GM21737 (cell line): ENCODE data around the gene ZFYVE21.
A peak's percentile ranks its signal among the peaks of the same experiment; 100 is the strongest.

Experiments used
- ATAC-seq: cut with Tn5 transposase; IDR thresholded peaks from one replicate; pipeline ENCODE4 v1.9.1; 2021; ENCODE audit warnings: mild to moderate bottlenecking, moderate library complexity; ENCODE audit not compliant: unreplicated experiment

Gene ZFYVE21

DNA sequence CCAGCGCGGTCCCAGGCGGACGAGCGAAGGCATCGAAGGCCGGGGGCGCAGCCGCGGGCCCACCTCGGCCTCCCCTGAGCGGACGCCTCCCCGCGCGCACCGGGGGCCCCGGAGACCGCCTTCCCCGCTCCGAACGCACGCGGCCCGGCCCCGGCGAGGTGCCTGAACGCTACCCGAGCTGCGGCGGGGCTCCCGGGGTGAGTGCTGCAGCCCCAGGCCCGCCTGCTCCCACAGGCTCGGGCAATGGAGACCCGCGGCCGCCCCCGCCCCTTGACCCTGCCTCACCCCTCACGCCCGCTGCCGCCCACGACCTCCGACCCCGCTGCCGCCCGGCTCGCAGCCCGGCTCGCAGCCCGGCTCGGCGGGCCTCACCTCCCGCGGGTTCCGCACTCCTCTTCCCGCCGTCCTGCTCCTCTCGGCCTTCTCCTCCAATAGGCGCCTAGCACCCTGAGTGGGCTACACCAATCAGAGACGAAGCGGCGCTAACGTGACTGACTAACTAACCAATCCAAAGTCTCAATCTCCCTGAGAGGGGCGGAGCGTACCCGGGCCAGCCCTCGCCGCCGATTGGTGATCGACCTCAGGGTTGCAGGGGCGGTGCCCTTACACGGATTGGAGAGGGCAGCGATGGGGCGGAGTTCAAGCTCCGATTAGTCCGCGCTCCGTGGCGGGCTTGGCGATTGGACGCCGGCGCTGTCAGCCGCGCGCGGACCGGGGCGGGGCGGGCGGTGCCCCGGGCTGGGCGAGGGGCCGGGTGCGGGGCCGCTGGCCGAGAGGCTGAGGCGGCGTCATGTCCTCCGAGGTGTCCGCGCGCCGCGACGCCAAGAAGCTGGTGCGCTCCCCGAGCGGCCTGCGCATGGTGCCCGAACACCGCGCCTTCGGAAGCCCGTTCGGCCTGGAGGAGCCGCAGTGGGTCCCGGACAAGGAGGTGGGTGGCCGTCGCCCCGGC, at the start of gene ZFYVE21, which contains the start of gene XRCC3:
TSS of gene ZFYVE21 (plus strand) at position 759 of the 949 bp plus-strand sequence. CDS start at position 791, 32 bp downstream.
TSS of gene XRCC3 (minus strand) at position 400 of the 949 bp plus-strand sequence. CDS start 4,364 bp downstream, outside the sequence.
- peak; percentile 90 for ATAC-seq

DNA sequence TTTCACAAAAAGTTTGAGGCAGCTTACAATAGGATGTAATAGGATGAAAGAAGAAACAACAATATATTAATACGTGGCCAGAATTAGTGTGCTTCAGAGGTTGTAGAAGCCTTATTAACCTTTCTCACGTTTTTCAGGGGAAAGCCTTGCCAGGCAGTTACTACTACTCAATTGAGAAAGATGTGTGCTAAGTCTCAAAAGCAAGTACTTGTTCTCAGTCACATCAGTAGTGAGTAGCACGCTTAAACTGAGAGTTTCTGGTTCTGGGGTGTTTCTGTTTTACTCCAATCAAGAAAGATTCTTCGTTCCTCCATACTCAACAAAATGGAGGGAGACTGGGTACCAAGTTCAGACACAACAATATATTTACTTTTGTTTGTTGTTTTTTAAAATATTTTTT, 47.9 kb upstream of the ZFYVE21 start:
- ATAC-seq, result no peak

DNA sequence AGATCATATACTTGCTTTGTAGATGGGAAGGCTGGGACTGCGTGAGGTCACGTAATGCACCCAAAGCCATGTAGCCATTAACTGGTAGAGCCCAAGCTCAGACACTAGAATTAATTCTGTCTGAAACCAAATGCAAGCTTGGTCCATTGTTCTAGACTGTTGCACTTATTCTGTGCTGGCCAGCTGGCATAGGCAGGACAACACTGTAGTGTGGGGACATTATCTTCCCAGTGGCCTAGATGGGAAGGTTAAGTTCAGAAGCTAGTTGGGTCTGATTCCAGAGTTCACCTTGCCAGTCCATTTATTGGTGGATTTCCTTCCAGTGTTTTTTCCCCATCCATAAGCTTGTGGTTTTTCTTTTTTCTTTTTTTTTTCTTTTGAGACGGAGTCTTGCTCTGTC, 47.5 kb upstream of the ZFYVE21 start:
- no peak for ATAC-seq

DNA sequence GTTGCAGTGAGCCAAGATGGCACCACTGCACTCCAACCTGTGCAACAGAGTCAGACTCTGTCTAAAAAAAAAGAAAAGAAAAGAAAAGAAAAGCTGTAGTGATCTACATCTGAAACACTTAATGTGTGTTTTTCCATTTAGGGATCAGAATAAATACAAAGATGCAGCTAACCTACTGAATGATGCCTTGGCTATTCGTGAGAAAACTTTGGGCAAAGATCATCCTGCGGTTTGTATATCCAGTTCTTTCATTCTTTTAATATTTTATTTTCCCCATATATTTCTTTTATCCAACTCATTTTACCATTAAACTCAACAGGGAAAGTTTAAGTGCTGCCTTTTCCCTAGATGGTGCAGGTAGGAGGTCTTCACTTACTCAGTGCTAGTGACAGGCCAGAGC, 46.2 kb upstream of the ZFYVE21 start:
- ATAC-seq, result no peak

DNA sequence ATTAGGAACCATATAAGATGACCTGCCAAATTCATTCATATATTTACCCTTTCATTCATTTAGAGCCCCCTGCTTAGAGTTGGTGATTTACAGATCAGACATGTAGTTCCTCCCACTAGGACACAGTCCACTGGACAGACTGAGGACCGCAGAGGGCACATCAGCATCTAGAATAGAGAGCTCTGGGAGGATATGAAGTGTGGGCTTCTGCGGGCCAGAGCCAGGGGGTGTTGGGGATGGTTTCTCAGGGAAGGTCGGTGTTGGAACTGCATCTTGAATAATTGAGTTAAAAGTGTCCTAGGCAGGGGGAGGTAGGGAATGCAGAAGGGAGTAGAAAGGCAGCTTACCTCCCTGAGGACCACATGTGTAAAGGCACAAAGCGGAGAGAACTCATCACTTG, 43.7 kb upstream of the ZFYVE21 start:
- no peak for ATAC-seq

DNA sequence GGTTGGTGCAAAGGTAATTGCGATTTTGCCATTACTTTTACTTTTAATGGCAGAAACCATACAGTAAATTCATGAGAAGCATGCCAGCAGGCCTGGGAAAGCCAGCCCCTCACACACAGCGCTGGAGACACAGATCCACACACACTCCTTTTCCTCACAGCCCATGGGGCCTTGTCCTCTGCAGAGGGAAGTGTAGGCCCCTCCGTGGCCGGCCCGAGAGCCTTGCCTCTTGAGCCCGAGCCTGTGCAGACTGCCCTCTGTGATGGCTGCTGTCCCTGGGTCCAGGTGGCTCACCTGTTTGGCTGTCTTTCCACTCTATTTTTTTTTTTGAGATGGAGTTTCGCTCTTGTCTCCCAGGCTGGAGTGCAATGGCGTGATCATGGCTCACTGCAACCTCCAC, 39.7 kb upstream of the ZFYVE21 start:
- no peak for ATAC-seq

DNA sequence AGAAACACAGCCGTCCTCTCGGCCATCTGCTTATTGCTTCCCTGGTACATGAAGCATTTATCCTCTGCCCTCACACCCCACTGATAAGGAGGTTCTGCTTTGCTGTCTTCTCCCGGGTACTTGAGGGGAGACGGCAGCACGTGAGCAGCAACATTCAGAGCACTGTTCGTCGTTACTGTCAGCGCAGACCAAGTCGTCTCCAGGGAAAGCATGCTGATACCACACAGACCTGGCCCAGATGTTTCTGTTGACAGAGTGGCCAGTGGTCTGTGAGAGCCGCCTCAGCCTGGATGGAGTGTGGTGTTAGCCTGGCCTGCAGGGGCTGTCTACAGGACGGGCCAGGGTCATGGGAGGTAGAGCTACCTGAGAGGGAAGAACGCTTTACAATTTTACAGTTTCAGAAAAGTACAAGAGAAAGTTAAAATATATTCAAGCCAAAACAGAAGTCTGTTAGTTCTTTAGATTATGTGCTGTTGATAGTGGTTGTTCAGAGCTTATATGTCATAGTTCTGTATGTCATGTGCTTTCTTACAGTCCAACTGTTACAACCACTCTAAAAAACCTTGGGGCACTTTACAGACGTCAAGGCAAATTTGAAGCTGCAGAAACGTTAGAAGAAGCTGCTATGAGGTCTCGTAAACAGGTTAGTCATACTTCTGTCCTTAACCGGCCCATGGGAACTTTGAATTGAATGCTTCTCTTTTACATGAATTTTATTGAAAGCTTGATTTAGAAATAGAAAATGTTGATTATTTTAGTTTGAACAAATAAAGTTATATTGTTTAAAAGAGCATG, 38.5 kb upstream of the ZFYVE21 start:
- no peak for ATAC-seq

DNA sequence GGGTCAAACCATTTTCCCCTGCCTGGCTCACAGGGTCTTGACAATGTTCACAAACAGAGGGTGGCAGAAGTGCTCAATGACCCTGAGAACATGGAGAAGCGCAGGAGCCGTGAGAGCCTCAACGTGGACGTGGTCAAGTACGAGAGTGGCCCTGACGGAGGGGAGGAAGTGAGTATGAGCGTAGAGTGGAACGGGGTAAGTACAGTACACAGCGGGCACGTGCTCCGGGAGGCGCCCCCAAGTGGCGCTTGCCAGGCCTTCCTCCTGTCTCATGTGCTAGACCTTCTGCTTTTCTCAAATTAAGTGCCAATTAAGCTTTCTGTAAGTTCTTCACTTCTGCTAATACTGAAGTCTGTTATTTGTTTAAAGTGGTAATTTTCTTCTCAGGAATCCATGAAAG, 36.3 kb upstream of the ZFYVE21 start:
- peak; percentile 75 for ATAC-seq

DNA sequence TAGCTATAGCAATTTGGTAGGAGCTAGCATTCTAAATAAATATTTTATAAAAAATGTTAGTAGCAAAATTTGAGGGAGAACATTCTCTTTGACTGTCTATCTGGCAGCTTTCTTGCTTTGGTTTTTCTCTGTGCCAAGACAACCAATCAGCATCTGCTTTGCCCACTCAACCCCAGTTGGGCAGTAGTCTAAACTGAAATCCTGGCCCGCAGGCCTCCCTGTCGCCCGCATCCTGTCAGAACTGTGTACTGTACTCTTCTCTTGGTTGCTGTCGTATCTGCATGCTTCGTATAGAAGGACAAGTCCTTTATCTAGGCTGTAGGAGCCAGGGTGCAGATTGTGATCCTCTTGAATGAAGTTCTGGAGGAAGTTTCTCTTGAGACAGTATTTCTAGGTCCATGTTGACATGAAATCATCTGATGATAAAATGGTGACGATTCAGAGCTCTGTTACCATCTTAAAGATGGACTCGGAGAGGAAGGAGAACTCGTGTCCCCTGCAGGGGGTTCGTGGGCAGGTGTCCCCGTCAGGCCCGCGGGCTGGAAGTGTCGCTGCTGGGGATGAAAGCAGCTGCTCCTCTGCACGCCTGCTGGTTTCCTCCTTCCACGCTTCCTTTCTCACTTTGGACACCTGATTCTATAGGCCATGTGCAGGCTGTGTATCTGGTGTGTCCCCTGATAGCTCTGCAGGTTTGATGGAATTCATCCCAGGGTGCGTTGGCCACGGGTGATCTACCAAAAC, 34.9 kb upstream of the ZFYVE21 start:
- ATAC-seq, result no peak

DNA sequence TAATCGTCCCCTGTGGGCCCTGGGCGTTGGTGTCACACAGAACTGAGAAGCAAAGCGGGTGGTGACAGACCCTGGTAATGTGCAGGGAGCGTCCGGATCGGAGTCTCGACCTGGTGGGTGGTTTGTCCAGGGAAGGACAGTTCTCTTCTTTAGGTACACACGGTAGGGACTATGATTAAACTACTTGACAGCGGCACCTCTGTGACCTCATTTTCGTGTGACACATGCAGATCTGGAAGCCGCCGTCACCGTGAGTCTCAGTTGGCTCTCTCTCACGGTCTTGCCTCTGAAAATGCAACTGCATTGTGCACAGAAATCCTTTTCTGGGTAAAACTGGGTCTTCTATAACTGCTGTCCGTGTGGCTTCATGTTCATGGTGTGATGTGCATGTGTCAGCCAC, 32.5 kb upstream of the ZFYVE21 start:
- ATAC-seq, result no peak

DNA sequence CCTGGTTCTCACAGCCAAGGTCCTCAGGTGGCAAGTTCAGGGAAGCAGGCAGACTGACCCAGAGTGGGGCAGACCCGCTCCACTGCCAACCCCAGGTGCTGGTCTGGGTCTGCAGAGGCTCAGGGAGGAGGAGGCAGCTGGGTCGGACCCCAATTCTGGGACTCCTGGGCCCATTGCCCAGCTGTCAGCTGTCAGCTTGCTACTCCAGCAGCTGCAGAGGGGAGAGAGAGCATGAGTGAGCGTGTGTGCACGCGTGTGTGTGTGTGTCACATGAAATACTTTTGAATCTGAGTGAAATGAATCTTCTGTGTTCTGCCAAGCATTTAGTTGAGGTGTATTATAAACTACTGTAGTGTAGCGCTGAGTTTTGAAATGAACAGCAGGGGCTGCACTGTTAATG, 31.1 kb upstream of the ZFYVE21 start:
- no peak for ATAC-seq

DNA sequence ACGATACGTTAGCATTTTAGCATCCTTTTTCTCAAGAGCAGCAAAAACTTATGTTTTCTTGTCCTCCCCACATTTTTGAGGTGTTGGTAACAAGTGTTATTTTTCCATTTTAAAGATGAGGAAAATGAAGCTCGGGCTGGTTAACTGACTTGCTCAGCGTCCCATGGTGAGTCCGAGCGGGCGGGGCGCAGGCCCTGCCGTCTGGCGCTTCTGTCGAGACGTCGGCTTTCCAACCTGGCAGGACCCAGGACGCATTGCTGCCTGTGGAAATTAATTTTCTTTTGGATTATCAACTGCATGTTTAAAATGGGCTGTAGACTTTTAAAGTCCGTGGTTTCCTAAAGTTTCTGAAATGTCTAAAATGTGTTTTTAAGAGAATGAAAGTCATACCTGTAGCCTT, 30.7 kb upstream of the ZFYVE21 start:
- ATAC-seq, result no peak

DNA sequence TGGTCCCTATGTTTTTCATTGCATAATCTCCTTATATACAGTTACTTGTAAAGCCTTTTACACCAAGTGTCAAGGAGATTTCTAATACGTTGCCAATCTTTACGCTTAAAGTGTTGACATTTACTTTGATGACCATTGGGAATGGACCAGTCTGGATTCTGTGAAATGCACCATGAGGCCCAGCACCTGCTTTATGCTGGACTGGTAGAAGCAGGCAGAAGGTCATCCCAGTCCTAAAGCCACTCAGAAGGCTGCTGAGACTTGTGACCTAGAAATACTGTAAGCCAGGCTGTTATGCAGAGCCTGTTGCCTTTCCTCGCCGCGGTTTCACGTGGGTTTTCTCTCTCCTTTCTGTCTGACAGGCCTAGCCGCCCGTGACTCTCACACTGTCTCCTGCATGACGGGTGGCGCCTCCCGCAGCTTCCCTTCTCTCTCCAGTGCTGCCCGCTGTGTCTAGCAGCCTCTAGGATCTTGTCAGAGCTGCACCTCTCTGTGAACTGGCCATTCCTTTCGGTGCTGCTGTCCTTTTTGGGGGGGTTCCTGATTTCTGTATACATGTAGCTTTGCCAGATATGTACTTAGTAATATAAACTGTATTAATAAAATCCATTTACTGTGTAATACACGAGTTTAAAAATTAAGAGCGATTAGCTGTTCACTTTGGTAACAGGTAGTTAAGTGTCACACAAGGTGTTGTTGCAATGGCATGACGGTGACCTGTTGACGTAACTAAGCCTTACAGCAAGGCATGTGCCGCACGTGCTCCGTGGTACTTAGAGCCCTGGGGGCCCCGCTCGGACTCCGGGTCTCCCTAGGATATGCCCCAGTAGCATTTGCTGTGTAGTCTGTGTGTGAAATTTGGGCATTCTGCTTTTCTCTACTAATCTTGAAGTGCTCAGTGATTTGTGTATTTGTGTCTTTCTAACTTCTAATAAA, 30.1 kb upstream of the ZFYVE21 start:
- no peak for ATAC-seq

DNA sequence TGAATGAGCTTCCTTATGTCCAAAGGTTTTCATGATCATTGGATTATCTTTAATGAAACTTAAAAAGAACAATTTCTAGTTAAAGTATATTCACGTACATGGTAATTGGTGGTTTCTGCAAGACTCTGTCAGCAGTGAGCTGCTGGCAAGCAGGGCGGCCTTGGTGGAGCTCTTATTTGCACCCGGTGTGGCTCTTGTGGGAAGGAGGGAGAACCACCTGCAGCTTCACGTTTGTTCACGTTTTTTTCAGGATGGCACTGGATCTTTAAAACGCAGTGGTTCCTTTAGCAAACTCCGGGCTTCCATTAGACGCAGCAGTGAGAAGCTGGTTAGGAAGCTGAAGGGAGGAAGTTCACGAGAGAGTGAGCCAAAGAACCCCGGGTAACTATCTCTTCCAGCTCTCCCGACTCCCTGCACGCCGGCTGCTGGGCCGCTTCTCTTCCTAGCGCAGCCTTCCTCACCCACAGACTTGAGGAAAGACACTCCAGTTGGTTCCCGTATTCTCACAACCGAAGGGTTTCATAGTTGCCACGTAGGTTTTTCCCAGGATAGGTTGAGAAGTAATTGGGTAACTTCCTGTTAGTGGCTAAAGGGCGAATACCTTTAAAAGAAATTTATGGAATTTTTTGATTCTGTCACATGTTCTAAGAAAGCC, 28.7 kb upstream of the ZFYVE21 start:
- ATAC-seq, result no peak

DNA sequence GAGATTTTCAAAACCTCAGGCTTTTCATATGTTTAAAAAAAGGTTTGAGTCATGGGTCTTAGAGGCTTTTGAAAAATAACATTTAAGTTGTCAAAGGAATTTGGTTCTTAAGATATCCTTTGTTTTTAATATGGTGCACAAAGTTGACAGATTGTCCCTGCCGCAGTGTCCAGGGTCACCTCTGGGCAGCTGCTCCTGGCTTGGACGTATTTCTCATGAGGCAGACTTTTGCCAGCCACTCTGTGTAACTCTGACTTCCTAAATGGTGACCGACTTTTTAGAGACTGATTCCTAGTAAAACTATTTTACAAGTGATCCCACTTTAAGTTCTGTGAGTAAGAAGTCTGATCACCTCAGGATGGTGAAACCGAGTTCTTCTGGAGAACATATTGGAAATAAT, 27.9 kb upstream of the ZFYVE21 start:
- ATAC-seq, result no peak

DNA sequence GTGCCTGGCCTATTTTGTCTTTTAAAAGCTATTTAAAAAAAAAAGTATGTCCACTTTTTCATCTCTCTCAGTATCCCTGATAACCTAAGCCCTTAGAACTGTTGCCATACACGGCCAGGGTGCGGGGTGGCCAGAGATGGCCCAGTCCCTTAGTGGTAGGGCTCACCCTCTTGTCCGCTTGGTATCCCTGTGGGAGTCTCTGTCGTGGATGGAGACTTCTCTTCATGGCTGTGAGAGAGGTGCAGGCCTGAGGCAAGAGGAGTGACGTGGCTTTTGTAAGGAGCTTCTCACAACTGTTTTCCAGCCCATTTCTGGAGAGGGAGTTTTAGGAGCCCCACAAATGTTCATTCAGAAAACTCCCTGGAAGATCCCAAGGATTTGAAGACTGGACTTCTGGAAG, 27.2 kb upstream of the ZFYVE21 start:
- ATAC-seq, result no peak

DNA sequence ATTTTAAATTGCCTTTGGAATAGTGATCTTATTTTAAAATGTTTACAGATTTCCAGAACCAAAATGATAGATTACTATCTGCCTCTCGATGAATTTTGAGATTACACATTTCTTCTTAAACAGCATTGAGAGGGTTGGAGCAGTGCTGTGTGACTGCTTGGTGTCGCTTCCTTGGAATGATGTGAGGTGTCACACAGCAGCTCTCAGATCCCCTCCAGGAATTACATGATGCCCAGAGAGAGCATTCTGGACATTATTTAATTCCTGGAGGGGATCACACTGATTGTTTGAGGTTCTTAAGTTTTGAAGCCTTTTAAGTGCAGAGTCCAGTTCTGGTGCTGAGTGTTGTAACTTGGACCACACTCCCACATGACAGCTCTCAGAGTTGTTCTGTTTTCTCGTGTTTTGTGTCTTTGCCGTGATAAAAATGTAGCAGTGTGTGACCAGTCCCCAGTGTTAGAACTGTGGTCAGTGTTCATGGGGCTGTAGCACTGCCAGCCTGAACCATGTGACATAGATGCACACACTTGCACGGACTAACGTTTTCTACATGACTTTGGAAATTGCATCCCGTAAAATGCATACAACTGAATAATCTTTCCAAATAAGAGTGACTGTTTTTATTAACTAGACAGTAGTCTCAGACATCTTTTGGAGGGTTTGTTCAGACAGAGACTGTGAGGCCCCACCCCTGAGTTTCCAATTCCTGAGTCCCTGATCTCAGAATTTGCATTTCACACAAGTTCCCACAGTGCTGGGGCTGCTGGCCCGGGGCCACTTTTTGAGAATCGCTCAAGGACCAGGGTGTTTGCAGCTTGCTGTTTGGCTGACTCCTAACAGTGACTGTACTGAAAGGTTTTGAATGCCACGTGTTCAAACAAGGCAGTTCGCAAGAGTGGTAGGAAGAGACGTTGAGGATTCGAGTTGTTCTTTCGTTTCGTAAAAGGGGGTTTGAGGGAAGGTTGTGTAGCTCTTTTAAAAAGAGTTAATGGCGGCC, 26.4 kb upstream of the ZFYVE21 start:
- ATAC-seq, result peak; percentile 44

DNA sequence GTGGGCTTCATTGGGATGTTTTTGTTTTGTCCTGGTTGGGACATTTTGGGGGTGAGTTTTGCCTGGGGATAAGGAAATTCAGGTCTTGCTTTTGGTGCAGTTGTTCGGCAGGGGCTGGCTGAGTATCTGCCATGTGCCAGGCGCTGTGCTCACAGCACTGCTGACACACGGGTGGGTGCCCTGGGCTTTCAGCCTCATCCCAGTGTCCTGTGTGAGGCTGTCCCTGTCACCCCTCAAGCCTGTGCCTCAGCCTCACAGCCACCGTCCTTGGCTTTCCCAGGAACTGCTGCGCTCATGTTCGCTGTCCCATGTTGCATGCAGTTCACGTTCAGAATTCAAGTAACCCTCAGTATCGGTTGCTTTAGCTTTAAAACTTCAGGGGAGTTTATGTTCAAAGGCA, 25.3 kb upstream of the ZFYVE21 start:
- ATAC-seq, result no peak
